WERI-Rb-1 (cell line): Measurements from ENCODE around the gene ZPLD1.

Experiments
- DNase-seq: peaks from one replicate; pipeline ENCODE4 v3.0.0-alpha.2; 2020
- H3K27ac ChIP-seq: fragments of 250-450 bp; sonication (Bioruptor Pico); 2 replicates; pipeline ENCODE4 v1.5.1; 2020; ENCODE audit warnings: mild to moderate bottlenecking, moderate library complexity
- H3K27me3 ChIP-seq: fragments of 250-450 bp; sonication (Bioruptor Pico); 2 replicates; pipeline ENCODE4 v1.5.1; 2021; ENCODE audit warnings: mild to moderate bottlenecking, low read depth, moderate library complexity; ENCODE audit not compliant: insufficient read depth, severe bottlenecking
- H3K36me3 ChIP-seq: fragments of 250-450 bp; sonication (Bioruptor Pico); 2 replicates; pipeline ENCODE4 v1.5.1; 2020; ENCODE audit warnings: mild to moderate bottlenecking, moderate library complexity
- H3K4me3 ChIP-seq: 2 replicates; pipeline ENCODE4 v1.5.1; 2011; ENCODE audit warnings: low read depth, mild to moderate bottlenecking, control low read depth, low read length
- H3K9me3 ChIP-seq: fragments of 250-450 bp; sonication (Bioruptor Pico); 2 replicates; pipeline ENCODE4 v1.5.1; 2021; ENCODE audit warnings: mild to moderate bottlenecking, moderate library complexity; ENCODE audit not compliant: severe bottlenecking
- CTCF ChIP-seq: IDR thresholded peaks from 2 replicates; pipeline ENCODE4 v1.5.1; 2011; ENCODE audit warnings: low read depth, mild to moderate bottlenecking, control low read depth, inconsistent platforms, low read length

Gene ZPLD1

GRCh38 chr3:102419786-102420185 lies 15.0 kb upstream of the ZPLD1 start:
- no peak for DNase-seq

GRCh38 chr3:102441832-102442231 lies 7.0 kb downstream of the ZPLD1 start:
- no peak for DNase-seq
- no peaks in the 10 kb centered on the region for H3K27me3 ChIP-seq
- no peaks in the 10 kb centered on the region for H3K36me3 ChIP-seq
- no peak overlapping the region for H3K4me3 ChIP-seq
- no peak for TF ChIP-seq CTCF
- H3K27ac ChIP-seq, result no peak overlapping the region
- H3K9me3 ChIP-seq, result no peaks in the 10 kb centered on the region

More at GRCh38 chr3:102419786-102420185, 15.0 kb upstream of the ZPLD1 start:
- no peak overlapping the region for H3K27ac ChIP-seq
- no peaks in the 10 kb centered on the region for H3K9me3 ChIP-seq
- no peak overlapping the region for H3K4me3 ChIP-seq
- H3K27me3 ChIP-seq, result no peaks in the 10 kb centered on the region
- no peak for TF ChIP-seq CTCF
- H3K36me3 ChIP-seq, result no peaks in the 10 kb centered on the region

GRCh38 chr3:102443021-102443420 lies 8.2 kb downstream of the ZPLD1 start:
- Histone ChIP-seq H3K9me3 (no peaks in the 10 kb centered on the region), H3K36me3 (no peaks in the 10 kb centered on the region), H3K27me3 (no peaks in the 10 kb centered on the region), H3K4me3 (no peak overlapping the region), H3K27ac (no peak overlapping the region)
- TF ChIP-seq CTCF, result no peak
- no peak for DNase-seq

- H3K4me3 ChIP-seq, result no peak overlapping the region
- H3K27me3 ChIP-seq, result no peaks in the 10 kb centered on the region
- H3K36me3 ChIP-seq, result no peaks in the 10 kb centered on the region
- no peak for DNase-seq
- no peak for TF ChIP-seq CTCF
- H3K27ac ChIP-seq, result no peak overlapping the region
- no peaks in the 10 kb centered on the region for H3K9me3 ChIP-seq
Observed at GRCh38 chr3:102444101-102444500, 9.3 kb downstream of the ZPLD1 start.

GRCh38 chr3:102447272-102447671 lies 12.5 kb downstream of the ZPLD1 start:
- Histone ChIP-seq H3K27me3 (no peaks in the 10 kb centered on the region), H3K27ac (no peak overlapping the region), H3K36me3 (no peaks in the 10 kb centered on the region), H3K4me3 (no peak overlapping the region), H3K9me3 (no peaks in the 10 kb centered on the region)
- TF ChIP-seq CTCF, result no peak
- no peak for DNase-seq

GRCh38 chr3:102449341-102449740 lies 14.5 kb downstream of the ZPLD1 start:
- Histone ChIP-seq H3K36me3 (no peaks in the 10 kb centered on the region), H3K27me3 (no peaks in the 10 kb centered on the region), H3K27ac (no peak overlapping the region), H3K4me3 (no peak overlapping the region), H3K9me3 (no peaks in the 10 kb centered on the region)
- TF ChIP-seq CTCF, result no peak
- DNase-seq, result no peak
